Fibroblast of the aortic adventitia (primary cell): ENCODE results near the gene CREB5. TPM values are rescaled to one million over a fixed set of nuclear protein-coding genes. Genes with fewer than 3 reads are reported as not detected.

Source experiments
- DNase-seq: peaks from one replicate; pipeline ENCODE4 v3.0.0-alpha.2; 2010; ENCODE audit warnings: low read depth
- H3K4me3 ChIP-seq: 2 replicates; pipeline ENCODE4 v1.5.1; 2011; ENCODE audit warnings: low read depth, mild to moderate bottlenecking, control low read depth, low read length, moderate library complexity
- total RNA-seq: library from RNA; depleted of rRNA; stranded (reverse); fragments of >200 nt; gene quantifications from 2 replicates; pipeline ENCODE4 v1.2.3, GENCODE V29; 2012; ENCODE audit warnings: low replicate concordance
- TF ChIP-seq, protein P1 (sequence below): IDR thresholded peaks from 2 replicates; pipeline ENCODE4 v1.5.1; 2011; ENCODE audit warnings: mild to moderate bottlenecking, low read length, control low read depth, inconsistent platforms; ENCODE audit not compliant: insufficient read depth

Gene CREB5
- total RNA-seq, 1 donor = 5.2 TPM

DNA sequence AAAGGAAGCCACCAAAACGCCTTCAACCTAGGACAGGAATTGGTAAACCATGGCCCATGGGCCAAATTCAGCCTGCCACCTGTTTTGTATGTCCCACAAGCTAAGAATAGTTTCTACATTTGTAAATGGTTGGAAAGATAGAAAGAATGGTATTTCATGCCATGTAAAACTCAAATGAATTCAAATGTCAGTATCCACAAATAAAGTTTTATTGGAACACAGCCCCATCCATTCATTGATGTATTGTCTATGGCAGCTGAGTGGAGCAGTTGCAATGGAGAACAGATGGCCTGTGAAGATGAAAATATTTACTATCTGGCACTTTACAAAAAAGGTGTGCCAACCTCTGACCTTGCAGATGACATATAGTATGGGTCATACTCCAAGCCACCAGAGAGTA, 236.9 kb downstream of the CREB5 start:
- TF ChIP-seq, protein P1, sequence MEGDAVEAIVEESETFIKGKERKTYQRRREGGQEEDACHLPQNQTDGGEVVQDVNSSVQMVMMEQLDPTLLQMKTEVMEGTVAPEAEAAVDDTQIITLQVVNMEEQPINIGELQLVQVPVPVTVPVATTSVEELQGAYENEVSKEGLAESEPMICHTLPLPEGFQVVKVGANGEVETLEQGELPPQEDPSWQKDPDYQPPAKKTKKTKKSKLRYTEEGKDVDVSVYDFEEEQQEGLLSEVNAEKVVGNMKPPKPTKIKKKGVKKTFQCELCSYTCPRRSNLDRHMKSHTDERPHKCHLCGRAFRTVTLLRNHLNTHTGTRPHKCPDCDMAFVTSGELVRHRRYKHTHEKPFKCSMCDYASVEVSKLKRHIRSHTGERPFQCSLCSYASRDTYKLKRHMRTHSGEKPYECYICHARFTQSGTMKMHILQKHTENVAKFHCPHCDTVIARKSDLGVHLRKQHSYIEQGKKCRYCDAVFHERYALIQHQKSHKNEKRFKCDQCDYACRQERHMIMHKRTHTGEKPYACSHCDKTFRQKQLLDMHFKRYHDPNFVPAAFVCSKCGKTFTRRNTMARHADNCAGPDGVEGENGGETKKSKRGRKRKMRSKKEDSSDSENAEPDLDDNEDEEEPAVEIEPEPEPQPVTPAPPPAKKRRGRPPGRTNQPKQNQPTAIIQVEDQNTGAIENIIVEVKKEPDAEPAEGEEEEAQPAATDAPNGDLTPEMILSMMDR = no peak

GRCh38 chr7:28649811-28650210, 237.5 kb downstream of the CREB5 start:
- DNase-seq = no peak
- TF ChIP-seq, protein P1 = no peak
- H3K4me3 ChIP-seq = no peak overlapping the region

More for the DNA sequence above, 236.9 kb downstream of the CREB5 start:
- H3K4me3 ChIP-seq = no peak overlapping the region
- DNase-seq = no peak

GRCh38 chr7:28654110-28654509, 241.8 kb downstream of the CREB5 start:
- no peak overlapping the region for H3K4me3 ChIP-seq
- DNase-seq = no peak
- TF ChIP-seq, protein P1 = no peak

GRCh38 chr7:28656529-28656928, 244.2 kb downstream of the CREB5 start:
- TF ChIP-seq, protein P1 = no peak
- H3K4me3 ChIP-seq = no peak overlapping the region
- no peak for DNase-seq

DNA sequence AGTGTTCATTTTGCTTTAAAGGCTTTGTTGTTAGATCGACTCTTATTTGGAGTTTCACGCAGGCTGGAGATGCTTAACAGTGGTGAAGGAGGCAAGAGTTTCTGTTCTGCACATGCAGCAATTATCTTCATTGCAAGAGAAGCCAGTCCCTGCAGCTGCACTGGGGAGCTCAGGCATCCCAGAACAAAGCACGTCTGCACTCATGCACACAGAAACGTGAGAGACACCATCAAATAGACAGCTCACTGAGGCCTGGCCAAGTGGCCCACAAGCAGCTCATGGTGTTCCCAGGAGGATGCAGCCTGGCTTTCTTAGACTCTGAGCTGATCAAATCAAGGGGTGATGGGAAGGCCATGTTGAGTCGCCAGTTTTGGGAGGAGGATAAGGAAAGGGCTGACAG, 246.1 kb downstream of the CREB5 start:
- TF ChIP-seq, protein P1 = no peak
- no peak overlapping the region for H3K4me3 ChIP-seq
- DNase-seq = no peak

- no peak overlapping the region for H3K4me3 ChIP-seq
- TF ChIP-seq, protein P1 = no peak
- DNase-seq = no peak
Measured at GRCh38 chr7:28660132-28660531, 247.8 kb downstream of the CREB5 start.

- TF ChIP-seq, protein P1 = no peak
- DNase-seq = no peak
- no peak overlapping the region for H3K4me3 ChIP-seq
Measured at GRCh38 chr7:28661826-28662595, 249.7 kb downstream of the CREB5 start.
